WTC11 (cell line): ENCODE data around the gene PARP3. TPM values are rescaled to one million over a fixed set of nuclear protein-coding genes. Genes with fewer than 3 reads are reported as not detected.

ENCODE experiments used
- ATAC-seq: fragments of 200-7000 bp; cut with Tn5 transposase; 2 replicates; pipeline ENCODE4 v1.10.0; 2021; ENCODE audit warnings: mild to moderate bottlenecking, moderate library complexity
- CTCF ChIA-PET: fragments of 300-600 bp; sonication (Branson Sonifier 250); formaldehyde crosslinking; loops from one replicate; lab custom pipeline; 2021; ENCODE audit warnings: antibody characterized with exemption; lab: Charles Lee
- POLR2A ChIA-PET: fragments of 350-600 bp; sonication (Branson Sonifier 250); formaldehyde crosslinking; loops from one replicate; lab custom pipeline; 2021; ENCODE audit warnings: antibody characterized with exemption; lab: Charles Lee
- DNase-seq: peaks from one replicate; pipeline ENCODE4 v3.0.0; 2021; ENCODE audit warnings: low spot score
- H3K27ac Mint-ChIP-seq: 2 replicates; pipeline ENCODE4 v1.8.0; 2021; ENCODE audit warnings: mixed read lengths
- H3K27me3 Mint-ChIP-seq: 2 replicates; pipeline ENCODE4 v1.8.0; 2021; ENCODE audit warnings: low read depth, mild to moderate bottlenecking, moderate library complexity, mixed read lengths
- H3K36me3 Mint-ChIP-seq: 2 replicates; pipeline ENCODE4 v1.8.0; 2021; ENCODE audit warnings: mixed read lengths
- H3K4me1 Mint-ChIP-seq: 2 replicates; pipeline ENCODE4 v1.8.0; 2022; ENCODE audit warnings: mixed read lengths
- H3K4me3 Mint-ChIP-seq: 2 replicates; pipeline ENCODE4 v1.8.0; 2021; ENCODE audit warnings: mild to moderate bottlenecking, moderate library complexity, mixed read lengths
- H3K9me3 Mint-ChIP-seq: 2 replicates; pipeline ENCODE4 v1.8.0; 2021; ENCODE audit warnings: mixed read lengths
- ATF1 ChIP-seq: sonication (generic); formaldehyde crosslinking; IDR thresholded peaks from 2 replicates; pipeline ENCODE4 v1.8.1; 2023; ENCODE audit warnings: mild to moderate bottlenecking, moderate library complexity, missing genetic modification reagents
- CREM ChIP-seq: sonication (generic); formaldehyde crosslinking; IDR thresholded peaks from 2 replicates; pipeline ENCODE4 v1.8.1; 2022; ENCODE audit warnings: mild to moderate bottlenecking, missing genetic modification reagents, moderate library complexity
- ETV6 ChIP-seq: sonication (generic); formaldehyde crosslinking; IDR thresholded peaks from 2 replicates; pipeline ENCODE4 v1.8.1; 2022; ENCODE audit warnings: mild to moderate bottlenecking, missing genetic modification reagents
- HMGA2 ChIP-seq: fragments of 250-450 bp; sonication (Bioruptor Pico); IDR thresholded peaks from 2 replicates; pipeline ENCODE4 v1.4.0; 2021; ENCODE audit warnings: mild to moderate bottlenecking, moderate library complexity
- NFE2L1 ChIP-seq: sonication (generic); formaldehyde crosslinking; IDR thresholded peaks from 2 replicates; pipeline ENCODE4 v1.8.1; 2023; ENCODE audit warnings: missing genetic modification reagents
- SOX15 ChIP-seq: fragments of 250-450 bp; sonication (Bioruptor Pico); IDR thresholded peaks from 2 replicates; pipeline ENCODE4 v1.9.0; 2021; ENCODE audit warnings: mild to moderate bottlenecking
- TCF7 ChIP-seq: sonication (generic); formaldehyde crosslinking; IDR thresholded peaks from 2 replicates; pipeline ENCODE4 v1.8.0; 2022; ENCODE audit warnings: mild to moderate bottlenecking, low read depth, missing genetic modification reagents, moderate library complexity
- ZNF317 ChIP-seq: sonication (generic); formaldehyde crosslinking; IDR thresholded peaks from 2 replicates; pipeline ENCODE4 v1.8.1; 2023; ENCODE audit warnings: low read depth, mild to moderate bottlenecking, moderate library complexity, missing genetic modification reagents, borderline replicate concordance
- ZNF416 ChIP-seq: fragments of 250-450 bp; sonication (Bioruptor Pico); IDR thresholded peaks from 2 replicates; pipeline ENCODE4 v1.9.0; 2021; ENCODE audit warnings: mild to moderate bottlenecking, inconsistent platforms
- total RNA-seq: library from RNA; stranded (reverse); gene quantifications from 3 replicates; pipeline ENCODE4 v1.2.3, GENCODE V29; 2021
- TF ChIP-seq, protein P1 (sequence below): fragments of 250-450 bp; sonication (Bioruptor Pico); IDR thresholded peaks from 2 replicates; pipeline ENCODE4 v1.9.0; 2021; ENCODE audit warnings: moderate library complexity, mild to moderate bottlenecking, inconsistent platforms, borderline replicate concordance
- TF ChIP-seq, protein P2 (sequence below): sonication (generic); formaldehyde crosslinking; IDR thresholded peaks from 2 replicates; pipeline ENCODE4 v1.8.1; 2022; ENCODE audit warnings: low read depth, mild to moderate bottlenecking, moderate library complexity, missing genetic modification reagents, borderline replicate concordance
- TF ChIP-seq, protein P3 (sequence below): sonication (generic); formaldehyde crosslinking; IDR thresholded peaks from 2 replicates; pipeline ENCODE4 v1.8.1; 2023; ENCODE audit warnings: mild to moderate bottlenecking, missing genetic modification reagents, moderate library complexity
- TF ChIP-seq, protein P4 (sequence below): sonication (generic); formaldehyde crosslinking; IDR thresholded peaks from 2 replicates; pipeline ENCODE4 v1.8.1; 2022; ENCODE audit warnings: missing genetic modification reagents, borderline replicate concordance
- TF ChIP-seq, protein P5 (sequence below): fragments of 250-450 bp; sonication (Bioruptor Pico); IDR thresholded peaks from 2 replicates; pipeline ENCODE4 v1.9.0; 2021; ENCODE audit warnings: mild to moderate bottlenecking
- TF ChIP-seq, protein P6 (sequence below): sonication (generic); formaldehyde crosslinking; IDR thresholded peaks from 2 replicates; pipeline ENCODE4 v1.8.1; 2023; ENCODE audit warnings: mild to moderate bottlenecking, missing genetic modification reagents, borderline replicate concordance
- TF ChIP-seq, protein P7 (sequence below): sonication (generic); formaldehyde crosslinking; conservative IDR thresholded peaks from 2 replicates; pipeline ENCODE4 v1.8.1; 2022; ENCODE audit warnings: mild to moderate bottlenecking, missing genetic modification reagents
- TF ChIP-seq, protein P8 (sequence below): sonication (generic); formaldehyde crosslinking; IDR thresholded peaks from 2 replicates; pipeline ENCODE4 v1.8.0; 2023; ENCODE audit warnings: missing genetic modification reagents
- TF ChIP-seq, protein P9 (sequence below): sonication (generic); formaldehyde crosslinking; IDR thresholded peaks from 2 replicates; pipeline ENCODE4 v1.8.1; 2023; ENCODE audit warnings: mild to moderate bottlenecking, missing genetic modification reagents, moderate library complexity
- TF ChIP-seq, protein P10 (sequence below): sonication (generic); formaldehyde crosslinking; IDR thresholded peaks from 2 replicates; pipeline ENCODE4 v1.8.1; 2022; ENCODE audit warnings: mild to moderate bottlenecking, missing genetic modification reagents, moderate library complexity, borderline replicate concordance
- TF ChIP-seq, protein P11 (sequence below): fragments of 250-450 bp; sonication (Bioruptor Pico); IDR thresholded peaks from 2 replicates; pipeline ENCODE4 v2.1.2; 2022; ENCODE audit warnings: mild to moderate bottlenecking, moderate library complexity

PARP3 gene
- total RNA-seq, 1 experiment from 2014 or later, result 2.9 TPM

DNA sequence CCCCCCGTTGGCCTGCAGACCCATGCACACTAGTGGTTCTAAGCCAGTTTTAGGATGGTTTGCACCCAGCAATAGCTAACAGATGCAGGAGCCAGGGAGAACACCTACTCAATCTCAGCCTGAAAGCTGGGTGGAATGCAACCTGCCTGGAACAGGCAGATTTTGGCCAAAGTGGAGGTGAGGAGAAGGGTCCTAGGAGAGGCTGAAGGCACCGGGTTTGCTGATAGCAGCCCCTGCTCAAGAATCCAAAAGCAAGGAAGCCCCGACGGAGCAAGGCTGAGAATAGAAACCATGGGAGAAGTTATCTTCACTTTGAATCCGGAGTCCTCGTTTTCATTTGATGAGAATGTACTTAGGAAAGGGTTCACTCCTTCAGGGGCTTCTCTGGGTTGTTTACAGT lies 10.4 kb upstream of the PARP3 start:
- peaks cover 30% of the 10 kb centered on the region for H3K36me3 Mint-ChIP-seq
- no peak for TF ChIP-seq CREM
- TF ChIP-seq, protein P1, sequence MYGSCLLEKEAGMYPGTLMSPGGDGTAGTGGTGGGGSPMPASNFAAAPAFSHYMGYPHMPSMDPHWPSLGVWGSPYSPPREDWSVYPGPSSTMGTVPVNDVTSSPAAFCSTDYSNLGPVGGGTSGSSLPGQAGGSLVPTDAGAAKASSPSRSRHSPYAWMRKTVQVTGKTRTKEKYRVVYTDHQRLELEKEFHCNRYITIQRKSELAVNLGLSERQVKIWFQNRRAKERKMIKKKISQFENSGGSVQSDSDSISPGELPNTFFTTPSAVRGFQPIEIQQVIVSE, result no peak
- no peak for TF ChIP-seq NFE2L1 (CRISPR knock-in tag)
- TF ChIP-seq, protein P2, sequence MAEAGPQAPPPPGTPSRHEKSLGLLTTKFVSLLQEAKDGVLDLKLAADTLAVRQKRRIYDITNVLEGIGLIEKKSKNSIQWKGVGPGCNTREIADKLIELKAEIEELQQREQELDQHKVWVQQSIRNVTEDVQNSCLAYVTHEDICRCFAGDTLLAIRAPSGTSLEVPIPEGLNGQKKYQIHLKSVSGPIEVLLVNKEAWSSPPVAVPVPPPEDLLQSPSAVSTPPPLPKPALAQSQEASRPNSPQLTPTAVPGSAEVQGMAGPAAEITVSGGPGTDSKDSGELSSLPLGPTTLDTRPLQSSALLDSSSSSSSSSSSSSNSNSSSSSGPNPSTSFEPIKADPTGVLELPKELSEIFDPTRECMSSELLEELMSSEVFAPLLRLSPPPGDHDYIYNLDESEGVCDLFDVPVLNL (CRISPR knock-in tag), result no peak
- TF ChIP-seq TCF7 (CRISPR knock-in tag), result no peak
- TF ChIP-seq, protein P3, sequence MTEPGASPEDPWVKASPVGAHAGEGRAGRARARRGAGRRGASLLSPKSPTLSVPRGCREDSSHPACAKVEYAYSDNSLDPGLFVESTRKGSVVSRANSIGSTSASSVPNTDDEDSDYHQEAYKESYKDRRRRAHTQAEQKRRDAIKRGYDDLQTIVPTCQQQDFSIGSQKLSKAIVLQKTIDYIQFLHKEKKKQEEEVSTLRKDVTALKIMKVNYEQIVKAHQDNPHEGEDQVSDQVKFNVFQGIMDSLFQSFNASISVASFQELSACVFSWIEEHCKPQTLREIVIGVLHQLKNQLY (CRISPR knock-in tag), result no peak
- TF ChIP-seq ETV6 (CRISPR knock-in tag), result no peak
- TF ChIP-seq, protein P4, sequence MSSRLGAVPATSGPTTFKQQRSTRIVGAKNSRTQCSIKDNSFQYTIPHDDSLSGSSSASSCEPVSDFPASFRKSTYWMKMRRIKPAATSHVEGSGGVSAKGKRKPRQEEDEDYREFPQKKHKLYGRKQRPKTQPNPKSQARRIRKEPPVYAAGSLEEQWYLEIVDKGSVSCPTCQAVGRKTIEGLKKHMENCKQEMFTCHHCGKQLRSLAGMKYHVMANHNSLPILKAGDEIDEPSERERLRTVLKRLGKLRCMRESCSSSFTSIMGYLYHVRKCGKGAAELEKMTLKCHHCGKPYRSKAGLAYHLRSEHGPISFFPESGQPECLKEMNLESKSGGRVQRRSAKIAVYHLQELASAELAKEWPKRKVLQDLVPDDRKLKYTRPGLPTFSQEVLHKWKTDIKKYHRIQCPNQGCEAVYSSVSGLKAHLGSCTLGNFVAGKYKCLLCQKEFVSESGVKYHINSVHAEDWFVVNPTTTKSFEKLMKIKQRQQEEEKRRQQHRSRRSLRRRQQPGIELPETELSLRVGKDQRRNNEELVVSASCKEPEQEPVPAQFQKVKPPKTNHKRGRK, result no peak
- no peak for TF ChIP-seq ZNF416 (CRISPR knock-in tag)
- TF ChIP-seq, protein P5, sequence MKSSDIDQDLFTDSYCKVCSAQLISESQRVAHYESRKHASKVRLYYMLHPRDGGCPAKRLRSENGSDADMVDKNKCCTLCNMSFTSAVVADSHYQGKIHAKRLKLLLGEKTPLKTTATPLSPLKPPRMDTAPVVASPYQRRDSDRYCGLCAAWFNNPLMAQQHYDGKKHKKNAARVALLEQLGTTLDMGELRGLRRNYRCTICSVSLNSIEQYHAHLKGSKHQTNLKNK, result no peak
- TF ChIP-seq, protein P6, sequence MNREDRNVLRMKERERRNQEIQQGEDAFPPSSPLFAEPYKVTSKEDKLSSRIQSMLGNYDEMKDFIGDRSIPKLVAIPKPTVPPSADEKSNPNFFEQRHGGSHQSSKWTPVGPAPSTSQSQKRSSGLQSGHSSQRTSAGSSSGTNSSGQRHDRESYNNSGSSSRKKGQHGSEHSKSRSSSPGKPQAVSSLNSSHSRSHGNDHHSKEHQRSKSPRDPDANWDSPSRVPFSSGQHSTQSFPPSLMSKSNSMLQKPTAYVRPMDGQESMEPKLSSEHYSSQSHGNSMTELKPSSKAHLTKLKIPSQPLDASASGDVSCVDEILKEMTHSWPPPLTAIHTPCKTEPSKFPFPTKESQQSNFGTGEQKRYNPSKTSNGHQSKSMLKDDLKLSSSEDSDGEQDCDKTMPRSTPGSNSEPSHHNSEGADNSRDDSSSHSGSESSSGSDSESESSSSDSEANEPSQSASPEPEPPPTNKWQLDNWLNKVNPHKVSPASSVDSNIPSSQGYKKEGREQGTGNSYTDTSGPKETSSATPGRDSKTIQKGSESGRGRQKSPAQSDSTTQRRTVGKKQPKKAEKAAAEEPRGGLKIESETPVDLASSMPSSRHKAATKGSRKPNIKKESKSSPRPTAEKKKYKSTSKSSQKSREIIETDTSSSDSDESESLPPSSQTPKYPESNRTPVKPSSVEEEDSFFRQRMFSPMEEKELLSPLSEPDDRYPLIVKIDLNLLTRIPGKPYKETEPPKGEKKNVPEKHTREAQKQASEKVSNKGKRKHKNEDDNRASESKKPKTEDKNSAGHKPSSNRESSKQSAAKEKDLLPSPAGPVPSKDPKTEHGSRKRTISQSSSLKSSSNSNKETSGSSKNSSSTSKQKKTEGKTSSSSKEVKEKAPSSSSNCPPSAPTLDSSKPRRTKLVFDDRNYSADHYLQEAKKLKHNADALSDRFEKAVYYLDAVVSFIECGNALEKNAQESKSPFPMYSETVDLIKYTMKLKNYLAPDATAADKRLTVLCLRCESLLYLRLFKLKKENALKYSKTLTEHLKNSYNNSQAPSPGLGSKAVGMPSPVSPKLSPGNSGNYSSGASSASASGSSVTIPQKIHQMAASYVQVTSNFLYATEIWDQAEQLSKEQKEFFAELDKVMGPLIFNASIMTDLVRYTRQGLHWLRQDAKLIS (CRISPR knock-in tag), result no peak
- no peak for TF ChIP-seq ZNF317
- no peak for TF ChIP-seq SOX15
- H3K9me3 Mint-ChIP-seq, result no peaks in the 10 kb centered on the region
- ATAC-seq, result no peak
- no peak overlapping the region for H3K4me3 Mint-ChIP-seq
- H3K27ac Mint-ChIP-seq, result no peak overlapping the region
- H3K27me3 Mint-ChIP-seq, result no peaks in the 10 kb centered on the region
- ChIA-PET POLR2A (no interaction called here), CTCF (no interaction called here)
- DNase-seq, result no peak
- H3K4me1 Mint-ChIP-seq, result no peaks in the 10 kb centered on the region

DNA sequence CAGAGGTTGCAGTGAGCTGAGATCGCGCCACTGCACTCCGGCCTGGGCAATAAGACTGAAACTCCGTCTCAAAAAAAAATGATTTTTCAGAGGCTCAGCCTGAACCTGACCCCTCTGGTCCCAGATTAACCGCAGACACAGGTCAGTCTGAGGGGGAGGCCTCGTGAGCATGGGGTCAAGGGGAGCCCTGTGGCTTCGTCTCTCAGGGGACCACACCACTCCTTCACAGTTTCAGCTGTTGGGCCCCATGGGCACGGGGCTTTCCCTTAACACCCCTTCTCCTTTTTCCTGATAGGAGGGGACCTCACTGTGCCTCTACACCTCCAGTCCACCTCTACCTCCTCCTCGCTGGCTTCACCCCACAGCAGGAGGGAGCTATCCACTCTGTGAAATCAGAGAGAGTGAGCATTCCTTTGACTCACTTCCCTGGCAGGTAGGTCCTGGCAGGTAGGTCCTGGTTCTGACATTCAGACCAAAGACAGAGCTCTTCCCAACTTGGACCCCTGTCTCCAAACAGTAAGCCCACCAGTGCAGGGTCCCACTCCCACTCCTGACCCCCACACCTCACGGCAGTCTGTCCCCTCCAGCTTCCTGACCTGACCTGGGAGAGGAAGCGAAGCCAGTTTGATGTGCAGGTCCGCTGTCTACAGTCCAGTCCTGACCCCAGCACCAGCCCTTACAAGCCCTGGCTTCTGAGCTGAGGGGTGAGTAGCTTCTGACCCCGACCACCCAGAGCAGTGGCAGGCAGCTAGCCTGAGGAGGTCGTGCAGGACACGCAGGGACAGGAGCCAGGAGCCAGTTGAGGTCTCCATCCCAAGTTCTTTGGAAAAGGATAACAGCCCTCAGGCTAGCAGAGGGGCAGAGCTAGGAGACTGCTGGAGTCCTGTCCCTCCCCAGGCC lies 9.4 kb upstream of the PARP3 start:
- CTCF ChIA-PET, result interaction anchor here (0.6 kb wide), 1 partner anchor 214 kb away, joined by 4 read pairs; no protein-coding TSS in a partner anchor
- H3K9me3 Mint-ChIP-seq, result no peaks in the 10 kb centered on the region
- no peak for DNase-seq
- TF ChIP-seq, protein P7, sequence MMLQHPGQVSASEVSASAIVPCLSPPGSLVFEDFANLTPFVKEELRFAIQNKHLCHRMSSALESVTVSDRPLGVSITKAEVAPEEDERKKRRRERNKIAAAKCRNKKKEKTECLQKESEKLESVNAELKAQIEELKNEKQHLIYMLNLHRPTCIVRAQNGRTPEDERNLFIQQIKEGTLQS, result no peak
- TF ChIP-seq ETV6 (CRISPR knock-in tag), result no peak
- no peak for TF ChIP-seq CREM
- TF ChIP-seq, protein P8, sequence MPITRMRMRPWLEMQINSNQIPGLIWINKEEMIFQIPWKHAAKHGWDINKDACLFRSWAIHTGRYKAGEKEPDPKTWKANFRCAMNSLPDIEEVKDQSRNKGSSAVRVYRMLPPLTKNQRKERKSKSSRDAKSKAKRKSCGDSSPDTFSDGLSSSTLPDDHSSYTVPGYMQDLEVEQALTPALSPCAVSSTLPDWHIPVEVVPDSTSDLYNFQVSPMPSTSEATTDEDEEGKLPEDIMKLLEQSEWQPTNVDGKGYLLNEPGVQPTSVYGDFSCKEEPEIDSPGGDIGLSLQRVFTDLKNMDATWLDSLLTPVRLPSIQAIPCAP (CRISPR knock-in tag), result no peak
- TF ChIP-seq, protein P9, sequence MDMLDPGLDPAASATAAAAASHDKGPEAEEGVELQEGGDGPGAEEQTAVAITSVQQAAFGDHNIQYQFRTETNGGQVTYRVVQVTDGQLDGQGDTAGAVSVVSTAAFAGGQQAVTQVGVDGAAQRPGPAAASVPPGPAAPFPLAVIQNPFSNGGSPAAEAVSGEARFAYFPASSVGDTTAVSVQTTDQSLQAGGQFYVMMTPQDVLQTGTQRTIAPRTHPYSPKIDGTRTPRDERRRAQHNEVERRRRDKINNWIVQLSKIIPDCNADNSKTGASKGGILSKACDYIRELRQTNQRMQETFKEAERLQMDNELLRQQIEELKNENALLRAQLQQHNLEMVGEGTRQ (CRISPR knock-in tag), result no peak
- TF ChIP-seq HMGA2 (CRISPR knock-in tag), result no peak
- TF ChIP-seq, protein P10, sequence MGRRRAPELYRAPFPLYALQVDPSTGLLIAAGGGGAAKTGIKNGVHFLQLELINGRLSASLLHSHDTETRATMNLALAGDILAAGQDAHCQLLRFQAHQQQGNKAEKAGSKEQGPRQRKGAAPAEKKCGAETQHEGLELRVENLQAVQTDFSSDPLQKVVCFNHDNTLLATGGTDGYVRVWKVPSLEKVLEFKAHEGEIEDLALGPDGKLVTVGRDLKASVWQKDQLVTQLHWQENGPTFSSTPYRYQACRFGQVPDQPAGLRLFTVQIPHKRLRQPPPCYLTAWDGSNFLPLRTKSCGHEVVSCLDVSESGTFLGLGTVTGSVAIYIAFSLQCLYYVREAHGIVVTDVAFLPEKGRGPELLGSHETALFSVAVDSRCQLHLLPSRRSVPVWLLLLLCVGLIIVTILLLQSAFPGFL (CRISPR knock-in tag), result no peak
- no peak for TF ChIP-seq ATF1
- TF ChIP-seq, protein P11, sequence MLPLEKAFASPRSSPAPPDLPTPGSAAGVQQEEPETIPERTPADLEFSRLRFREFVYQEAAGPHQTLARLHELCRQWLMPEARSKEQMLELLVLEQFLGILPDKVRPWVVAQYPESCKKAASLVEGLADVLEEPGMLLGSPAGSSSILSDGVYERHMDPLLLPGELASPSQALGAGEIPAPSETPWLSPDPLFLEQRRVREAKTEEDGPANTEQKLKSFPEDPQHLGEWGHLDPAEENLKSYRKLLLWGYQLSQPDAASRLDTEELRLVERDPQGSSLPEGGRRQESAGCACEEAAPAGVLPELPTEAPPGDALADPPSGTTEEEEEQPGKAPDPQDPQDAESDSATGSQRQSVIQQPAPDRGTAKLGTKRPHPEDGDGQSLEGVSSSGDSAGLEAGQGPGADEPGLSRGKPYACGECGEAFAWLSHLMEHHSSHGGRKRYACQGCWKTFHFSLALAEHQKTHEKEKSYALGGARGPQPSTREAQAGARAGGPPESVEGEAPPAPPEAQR, result no peak

More for the DNA sequence above, 9.4 kb upstream of the PARP3 start:
- POLR2A ChIA-PET, result no interaction called here
- no peaks in the 10 kb centered on the region for H3K27me3 Mint-ChIP-seq
- no peak overlapping the region for H3K27ac Mint-ChIP-seq
- H3K4me3 Mint-ChIP-seq, result no peak overlapping the region
- ATAC-seq, result no peak
- H3K36me3 Mint-ChIP-seq, result peaks cover 40% of the 10 kb centered on the region
- no peaks in the 10 kb centered on the region for H3K4me1 Mint-ChIP-seq
